ENCODE measurements around the gene LRIG1. TPM values are rescaled to one million over a fixed set of nuclear protein-coding genes. Genes with fewer than 3 reads are reported as not detected.

Gene LRIG1
- total RNA-seq, 1 donor from 2014 or later = 169 TPM

DNA sequence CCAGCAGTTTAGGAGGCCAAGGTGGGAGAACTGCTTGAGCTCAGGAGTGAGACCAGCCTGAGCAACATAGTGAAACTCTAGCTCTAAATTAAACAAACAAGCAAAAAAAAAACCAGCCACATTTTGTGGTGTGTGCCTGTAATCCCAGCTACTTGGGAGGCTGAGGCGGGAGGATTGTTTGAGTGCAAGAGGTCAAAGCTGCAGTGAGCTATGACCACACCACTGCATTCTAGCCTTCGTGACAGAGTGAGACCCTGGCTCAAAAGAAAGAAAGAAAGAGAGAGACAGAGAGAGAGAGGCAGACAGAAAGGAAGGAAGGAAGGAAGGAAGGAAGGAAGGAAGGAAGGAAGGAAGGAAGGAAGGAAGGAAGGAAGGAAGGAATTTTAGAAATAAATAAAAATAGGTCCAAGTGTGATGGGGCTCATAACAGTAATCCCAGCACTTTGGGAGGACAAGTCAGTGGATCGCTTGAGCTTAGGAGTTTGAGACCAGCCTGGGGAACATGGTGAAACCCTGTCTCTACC lies 38.7 kb upstream of the LRIG1 start:
- Histone ChIP-seq H3K4me2 (no peak overlapping the region), H3K27ac (no peak overlapping the region), H3F3A (ENCODE audit: low read depth) (peaks cover 35% of the 10 kb centered on the region), H3K4me3 (no peak overlapping the region), H3K9ac (no peak overlapping the region), H2AFZ (replicated peaks) (no peak overlapping the region), H3K36me3 (no peaks in the 10 kb centered on the region), H3K27me3 (no peaks in the 10 kb centered on the region), H3K4me1 (peaks cover 27% of the 10 kb centered on the region), H3K79me2 (ENCODE audit: low read depth) (no peaks in the 10 kb centered on the region), H4K20me1 (ENCODE audit: low read depth) (no peaks in the 10 kb centered on the region), H3K9me3 (ENCODE audit: low read depth) (no peaks in the 10 kb centered on the region)
- TF ChIP-seq EZH2phosphoT487 (IDR thresholded peaks at IDR 0.05) (no peak), EZH2 (IDR thresholded peaks at IDR 0.05) (no peak)
- TF ChIP-seq, protein P1, sequence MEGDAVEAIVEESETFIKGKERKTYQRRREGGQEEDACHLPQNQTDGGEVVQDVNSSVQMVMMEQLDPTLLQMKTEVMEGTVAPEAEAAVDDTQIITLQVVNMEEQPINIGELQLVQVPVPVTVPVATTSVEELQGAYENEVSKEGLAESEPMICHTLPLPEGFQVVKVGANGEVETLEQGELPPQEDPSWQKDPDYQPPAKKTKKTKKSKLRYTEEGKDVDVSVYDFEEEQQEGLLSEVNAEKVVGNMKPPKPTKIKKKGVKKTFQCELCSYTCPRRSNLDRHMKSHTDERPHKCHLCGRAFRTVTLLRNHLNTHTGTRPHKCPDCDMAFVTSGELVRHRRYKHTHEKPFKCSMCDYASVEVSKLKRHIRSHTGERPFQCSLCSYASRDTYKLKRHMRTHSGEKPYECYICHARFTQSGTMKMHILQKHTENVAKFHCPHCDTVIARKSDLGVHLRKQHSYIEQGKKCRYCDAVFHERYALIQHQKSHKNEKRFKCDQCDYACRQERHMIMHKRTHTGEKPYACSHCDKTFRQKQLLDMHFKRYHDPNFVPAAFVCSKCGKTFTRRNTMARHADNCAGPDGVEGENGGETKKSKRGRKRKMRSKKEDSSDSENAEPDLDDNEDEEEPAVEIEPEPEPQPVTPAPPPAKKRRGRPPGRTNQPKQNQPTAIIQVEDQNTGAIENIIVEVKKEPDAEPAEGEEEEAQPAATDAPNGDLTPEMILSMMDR (IDR thresholded peaks at IDR 0.05) = no peak
- Mint-ChIP-seq H3K4me3 (no peak overlapping the region), H3K9me3 (peaks cover 6% of the 10 kb centered on the region), H3K4me1 (peaks cover 13% of the 10 kb centered on the region), H3K27ac (no peak overlapping the region), H3K36me3 (no peaks in the 10 kb centered on the region), H3K27me3 (ENCODE audit: insufficient read depth, low read depth) (peaks cover under 1% of the 10 kb centered on the region)
- no peak for DNase-seq (ENCODE audit: low spot score)

DNA sequence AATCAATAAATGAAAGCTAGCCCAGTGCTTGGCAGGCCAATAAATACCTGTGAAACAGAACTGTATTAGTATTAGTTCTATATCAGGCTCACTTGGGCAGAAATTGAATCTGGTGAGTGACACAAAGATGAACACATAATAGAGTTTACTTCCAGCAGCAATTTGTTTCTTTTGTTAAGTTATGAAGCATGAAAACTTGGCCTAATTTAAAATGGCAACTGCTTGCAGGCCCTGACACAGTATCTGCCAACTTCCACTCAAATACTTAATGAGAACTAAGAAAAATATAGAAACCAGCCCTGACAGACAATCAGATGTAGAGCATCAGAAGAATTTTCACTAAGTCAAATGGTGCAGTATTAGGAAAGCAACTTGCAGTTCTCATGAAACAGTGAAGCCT lies 37.6 kb upstream of the LRIG1 start:
- Histone ChIP-seq H3K79me2 (ENCODE audit: low read depth) (no peaks in the 10 kb centered on the region), H3K9me3 (ENCODE audit: low read depth) (no peaks in the 10 kb centered on the region), H3K36me3 (no peaks in the 10 kb centered on the region), H3F3A (ENCODE audit: low read depth) (peaks cover 42% of the 10 kb centered on the region), H3K4me2 (peak overlapping the region; percentile 24), H3K27me3 (no peaks in the 10 kb centered on the region), H3K27ac (peak overlapping the region; percentile 57), H3K9ac (no peak overlapping the region), H3K4me3 (no peak overlapping the region), H3K4me1 (peaks cover 38% of the 10 kb centered on the region), H2AFZ (replicated peaks) (peak overlapping the region; percentile 92), H4K20me1 (ENCODE audit: low read depth) (no peaks in the 10 kb centered on the region)
- H3K27ac Mint-ChIP-seq = peak overlapping the region; percentile 78
- no peaks in the 10 kb centered on the region for H3K9me3 Mint-ChIP-seq
- peaks cover 19% of the 10 kb centered on the region for H3K4me1 Mint-ChIP-seq
- TF ChIP-seq, protein P1 (IDR thresholded peaks at IDR 0.05) = no peak
- no peak overlapping the region for H3K4me3 Mint-ChIP-seq
- peaks cover 2% of the 10 kb centered on the region for H3K27me3 Mint-ChIP-seq (ENCODE audit: insufficient read depth, low read depth)
- no peak for DNase-seq (ENCODE audit: low spot score)
- H3K36me3 Mint-ChIP-seq = no peaks in the 10 kb centered on the region

DNA sequence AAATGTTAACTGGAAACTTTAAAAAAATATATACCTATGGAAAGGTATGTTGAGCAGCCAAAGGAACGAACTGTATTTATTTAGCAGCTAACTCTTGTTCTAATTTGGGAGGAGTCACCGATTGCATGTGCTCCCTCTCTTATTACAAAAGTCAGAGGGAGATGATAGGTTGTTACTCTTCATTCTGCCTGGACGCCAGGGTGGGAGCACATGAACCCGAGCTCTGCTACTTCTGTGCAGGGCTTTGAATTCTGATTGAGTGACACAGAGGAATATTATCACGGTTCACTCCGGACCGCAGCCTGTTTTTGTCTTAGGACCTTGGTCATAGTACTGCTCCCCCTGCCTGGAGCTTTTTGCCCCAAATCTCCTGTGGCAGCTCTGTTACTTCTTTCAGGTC lies 36.9 kb upstream of the LRIG1 start:
- no peak overlapping the region for H3K9ac ChIP-seq
- no peak overlapping the region for H3K4me3 ChIP-seq
- no peaks in the 10 kb centered on the region for H3K9me3 ChIP-seq (ENCODE audit: low read depth)
- H3K36me3 ChIP-seq = no peaks in the 10 kb centered on the region
- no peaks in the 10 kb centered on the region for H3K27me3 ChIP-seq
- H3K79me2 ChIP-seq (ENCODE audit: low read depth) = no peaks in the 10 kb centered on the region
- H4K20me1 ChIP-seq (ENCODE audit: low read depth) = no peaks in the 10 kb centered on the region
- no peak overlapping the region for H3K27ac ChIP-seq
- H3K4me1 ChIP-seq = peaks cover 45% of the 10 kb centered on the region
- TF ChIP-seq EZH2 (IDR thresholded peaks at IDR 0.05) = no peak
- TF ChIP-seq, protein P1 (IDR thresholded peaks at IDR 0.05) = no peak
- TF ChIP-seq EZH2phosphoT487 (IDR thresholded peaks at IDR 0.05) = no peak
- H3K36me3 Mint-ChIP-seq = no peaks in the 10 kb centered on the region
- no peak overlapping the region for H3K4me3 Mint-ChIP-seq
- peak overlapping the region; percentile 92 for H2AFZ ChIP-seq (replicated peaks)
- peak; percentile 19 for DNase-seq (ENCODE audit: low spot score)
- H3K27me3 Mint-ChIP-seq (ENCODE audit: insufficient read depth, low read depth) = peaks cover 2% of the 10 kb centered on the region
- H3K4me2 ChIP-seq = peak overlapping the region; percentile 24
- H3K4me1 Mint-ChIP-seq = peaks cover 21% of the 10 kb centered on the region
- H3K9me3 Mint-ChIP-seq = no peaks in the 10 kb centered on the region
- no peak overlapping the region for H3K27ac Mint-ChIP-seq
- peaks cover 47% of the 10 kb centered on the region for H3F3A ChIP-seq (ENCODE audit: low read depth)

All from neural progenitor cell (in vitro differentiated cells).